Pancreas (tissue), 10 donors: ENCODE data around the gene KIZ. TPM values are rescaled to one million over a fixed set of nuclear protein-coding genes. Genes with fewer than 3 reads are reported as not detected.

ENCODE experiments used
- ATAC-seq, 4 donors: fragments of 200-7000 bp; cut with Tn5 transposase; one replicate each; pipeline versions ENCODE4 v1.8.0 to v1.9.1; 2020; ENCODE audit warnings: mild to moderate bottlenecking in 4 of 4, moderate library complexity in 4 of 4
- DNase-seq, 6 donors: peaks; one replicate each; pipeline ENCODE4 v3.0.0-alpha.2; 2020
- FAIRE-seq: peaks from 2 replicates; lab custom pipeline; 2012; peaks lifted over from hg19 to GRCh38; lab: Jason Lieb, UNC
- H3K27ac ChIP-seq, 4 donors: fragments of 200-600 bp; sonication (generic); 1 replicate in 3 of 4; 2 replicates in 1 of 4; pipeline versions ENCODE4 v1.5.0 to v1.8.0; 2020
- H3K27me3 ChIP-seq, 4 donors: fragments of 200-600 bp; one replicate each; pipeline ENCODE4 v1.8.0; 2021
- H3K36me3 ChIP-seq, 3 donors: fragments of 200-600 bp; sonication (generic) in 1 of 3; one replicate each; pipeline versions ENCODE4 v1.5.0 to v1.8.0; 2020 to 2021
- H3K4me1 ChIP-seq, 3 donors: fragments of 200-600 bp; one replicate each; pipeline ENCODE4 v1.8.0; 2021
- H3K4me3 ChIP-seq, 4 donors: fragments of 200-600 bp; sonication (generic) in 2 of 4; one replicate each; pipeline versions ENCODE4 v1.5.0 to v1.8.0; 2020 to 2021
- H3K9me3 ChIP-seq, 4 donors: fragments of 200-600 bp; one replicate each; pipeline ENCODE4 v1.8.0; 2021
- CTCF ChIP-seq, 4 donors: fragments of 200-600 bp; sonication (generic) in 3 of 4; IDR thresholded peaks; one replicate each; pipeline versions ENCODE4 v1.5.0 to v1.8.0; 2021; ENCODE audit warnings: antibody characterized with exemption in 4 of 4
- WGBS, 2 donors: extraction: QIAGEN DNeasy Blood & Tissue Kit; methylation state at CpG; one replicate each; pipeline ENCODE4 v1.1.7; 2013; 5-methylcytosine and 5-hydroxymethylcytosine counted together
- intact Hi-C, 3 donors: fragments of 100-400 bp; cut with DNase I; formaldehyde crosslinking; loops; one replicate each; pipeline versions ENCODE4 v1.11.1 to v1.14.2; 2022
- polyA plus RNA-seq, 2 donors: library from polyadenylated mRNA; stranded (reverse); fragments of 200-250 nt; gene quantifications; one replicate each; pipeline ENCODE4 v1.2.3, GENCODE V29; 2013
- total RNA-seq, 6 donors: library from RNA; stranded (reverse); fragmentation: NEBNext Ultra II Directional in 4 of 6; extraction: Animal tissue kit (Norgen Biotek cat#: 25700) in 4 of 6; gene quantifications; one replicate each; pipeline versions ENCODE4 v1.2.1 to v1.2.4, GENCODE V29; 2021 to 2023
- donor health status: healthy with polysubstance abuse.
- donor health status: DM: no; HTN: no; CAD: no; lungs with moderate emphysema.
- donor health status: DM: no; HTN: no; CAD: no.
- donor health status: control.
- donor health status: control.
- donor health status: Bipolar disorder and iron deficiency.
- donor health status: DM: yes; HTN: yes; CAD: no.
- donor health status: DM: no; HTN: no; CAD: no.
- donor health status: DM: no; HTN: no; CAD: no.
- donor health status: DM: yes; HTN: yes; CAD: no.

KIZ gene
- total and polyA plus RNA-seq, 8 donors = 8.5 to 28.7 (median 19.2) TPM

- Histone ChIP-seq H3K36me3 (no peaks in the 10 kb centered on the region), H3K9me3 (no peaks in the 10 kb centered on the region), H3K4me1 (no peaks in the 10 kb centered on the region), H3K4me3 (no peak overlapping the region), H3K27ac (no peak overlapping the region), H3K27me3 (no peaks in the 10 kb centered on the region)
- FAIRE-seq (no peak), DNase-seq (no peak), ATAC-seq (no peak)
- 84 to 85% methylated on average over 9 of the region's 9 CpGs for WGBS, 2 donors
- no peak for TF ChIP-seq CTCF (IDR thresholded peaks at IDR 0.05)
- intact Hi-C loops = no loop called here
Measured at GRCh38 chr20:21149344-21149743, 23.5 kb downstream of the KIZ start.

- H3K9me3 ChIP-seq = no peaks in the 10 kb centered on the region
- H3K4me1 ChIP-seq = no peaks in the 10 kb centered on the region
- intact Hi-C loops = no loop called here
- TF ChIP-seq CTCF (IDR thresholded peaks at IDR 0.05) = no peak
- no peak for DNase-seq
- no peak overlapping the region for H3K27ac ChIP-seq
- H3K4me3 ChIP-seq = no peak overlapping the region
- H3K36me3 ChIP-seq = peaks cover 0 to 5% (median 0%) of the 10 kb centered on the region in 3 donors
- 92 to 99% methylated on average over 5 of the region's 5 CpGs for WGBS, 2 donors
- no peak for FAIRE-seq
- no peaks in the 10 kb centered on the region for H3K27me3 ChIP-seq
- ATAC-seq = no peak
Measured at GRCh38 chr20:21151791-21152190, 25.9 kb downstream of the KIZ start.

- TF ChIP-seq CTCF (IDR thresholded peaks at IDR 0.05) = no peak
- 77 to 94% methylated on average over 2 of the region's 2 CpGs for WGBS, 2 donors
- Histone ChIP-seq H3K4me1 (no peaks in the 10 kb centered on the region), H3K36me3 (peaks cover 0 to 5% (median 0%) of the 10 kb centered on the region in 3 donors), H3K4me3 (no peak overlapping the region), H3K27ac (no peak overlapping the region), H3K27me3 (no peaks in the 10 kb centered on the region), H3K9me3 (no peaks in the 10 kb centered on the region)
- no peak for ATAC-seq
- no peak for DNase-seq
- FAIRE-seq = no peak
- intact Hi-C loops = no loop called here
Measured at GRCh38 chr20:21154692-21155091, 28.8 kb downstream of the KIZ start.

- Histone ChIP-seq H3K4me1 (no peaks in the 10 kb centered on the region), H3K9me3 (no peaks in the 10 kb centered on the region), H3K4me3 (no peak overlapping the region), H3K36me3 (peaks cover 0 to 5% (median 0%) of the 10 kb centered on the region in 3 donors), H3K27ac (no peak overlapping the region), H3K27me3 (no peaks in the 10 kb centered on the region)
- intact Hi-C loops = no loop called here
- WGBS, 2 donors = 99% methylated on average over 5 of the region's 5 CpGs
- DNase-seq (no peak), ATAC-seq (no peak), FAIRE-seq (no peak)
- TF ChIP-seq CTCF (IDR thresholded peaks at IDR 0.05) = no peak
Measured at GRCh38 chr20:21155268-21155667, 29.4 kb downstream of the KIZ start.

- peaks cover 0 to 5% (median 0%) of the 10 kb centered on the region in 3 donors for H3K36me3 ChIP-seq
- no peaks in the 10 kb centered on the region for H3K9me3 ChIP-seq
- DNase-seq = no peak
- intact Hi-C loops = no loop called here
- no peaks in the 10 kb centered on the region for H3K4me1 ChIP-seq
- no peak overlapping the region for H3K4me3 ChIP-seq
- H3K27ac ChIP-seq = no peak overlapping the region
- no peak for FAIRE-seq
- H3K27me3 ChIP-seq = no peaks in the 10 kb centered on the region
- TF ChIP-seq CTCF (IDR thresholded peaks at IDR 0.05) = no peak
- WGBS, 2 donors = 62 to 73% methylated on average over 1 of the region's 1 CpG
- no peak for ATAC-seq
Measured at GRCh38 chr20:21156266-21156665, 30.4 kb downstream of the KIZ start.
